Fibroblast of the aortic adventitia (primary cell): ENCODE measurements around the gene SKAP1. TPM values are rescaled to one million over a fixed set of nuclear protein-coding genes. Genes with fewer than 3 reads are reported as not detected.

Experiments
- DNase-seq: peaks from one replicate; pipeline ENCODE4 v3.0.0-alpha.2; 2010; ENCODE audit warnings: low read depth
- H3K4me3 ChIP-seq: 2 replicates; pipeline ENCODE4 v1.5.1; 2011; ENCODE audit warnings: low read depth, mild to moderate bottlenecking, control low read depth, low read length, moderate library complexity
- CTCF ChIP-seq: IDR thresholded peaks from 2 replicates; pipeline ENCODE4 v1.5.1; 2011; ENCODE audit warnings: mild to moderate bottlenecking, low read length, control low read depth, inconsistent platforms; ENCODE audit not compliant: insufficient read depth
- total RNA-seq: library from RNA; depleted of rRNA; stranded (reverse); fragments of >200 nt; gene quantifications from 2 replicates; pipeline ENCODE4 v1.2.3, GENCODE V29; 2012; ENCODE audit warnings: low replicate concordance

The SKAP1 gene
- total RNA-seq, 1 donor, result not detected

- H3K4me3 ChIP-seq, result no peak overlapping the region
- TF ChIP-seq CTCF, result no peak
- DNase-seq, result no peak
These were observed 269.6 kb downstream of the SKAP1 start for GRCh38 chr17:48160177-48161081.

- TF ChIP-seq CTCF, result no peak
- no peak overlapping the region for H3K4me3 ChIP-seq
- no peak for DNase-seq
These were observed 270.8 kb downstream of the SKAP1 start for GRCh38 chr17:48159232-48159631.

GRCh38 chr17:48155889-48156611, 274.0 kb downstream of the SKAP1 start:
- H3K4me3 ChIP-seq, result no peak overlapping the region
- TF ChIP-seq CTCF, result no peak
- no peak for DNase-seq

- H3K4me3 ChIP-seq, result no peak overlapping the region
These were observed 276.2 kb downstream of the SKAP1 start for GRCh38 chr17:48153691-48154358.

GRCh38 chr17:48152289-48152688, 277.7 kb downstream of the SKAP1 start:
- no peak overlapping the region for H3K4me3 ChIP-seq
- TF ChIP-seq CTCF, result no peak
- DNase-seq, result no peak

More at GRCh38 chr17:48153691-48154358, 276.2 kb downstream of the SKAP1 start:
- peak; percentile 67 for DNase-seq
- peak; percentile 60 for TF ChIP-seq CTCF

GRCh38 chr17:48151220-48151619, 278.8 kb downstream of the SKAP1 start:
- no peak overlapping the region for H3K4me3 ChIP-seq
- no peak for TF ChIP-seq CTCF
- no peak for DNase-seq
